Colonic mucosa (tissue), 4 donors: ENCODE data around the gene TBC1D22B. TPM values are rescaled to one million over a fixed set of nuclear protein-coding genes. Genes with fewer than 3 reads are reported as not detected.
"Not testable (repeated sequence)": the region's sequence is repeated elsewhere in the genome, so short reads cannot be mapped to it uniquely, and the experiment has no call there.

Experiments used
- DNase-seq: peaks from one replicate; pipeline ENCODE4 v3.0.0-alpha.2; 2020
- H3K27ac ChIP-seq: fragments of 200-600 bp; one replicate; pipeline ENCODE4 v1.8.0; 2021
- H3K27me3 ChIP-seq: fragments of 200-600 bp; one replicate; pipeline ENCODE4 v1.8.0; 2021
- H3K36me3 ChIP-seq: fragments of 200-600 bp; one replicate; pipeline ENCODE4 v1.8.0; 2021
- H3K4me1 ChIP-seq: fragments of 200-600 bp; one replicate; pipeline ENCODE4 v1.8.0; 2021; ENCODE audit warnings: mild to moderate bottlenecking
- H3K4me3 ChIP-seq: fragments of 200-600 bp; one replicate; pipeline ENCODE4 v1.8.0; 2021
- H3K9ac ChIP-seq, 2 donors: one replicate each; pipeline ENCODE4 v1.7.0; 2013; ENCODE audit warnings: control low read depth in 2 of 2, low read depth in 2 of 2, low read length in 2 of 2
- H3K9me3 ChIP-seq: fragments of 200-600 bp; one replicate; pipeline ENCODE4 v1.8.0; 2021
- CTCF ChIP-seq: fragments of 200-600 bp; IDR thresholded peaks from one replicate; pipeline ENCODE4 v1.8.0; 2022; ENCODE audit warnings: antibody characterized with exemption, mild to moderate bottlenecking
- intact Hi-C: fragments of 100-400 bp; cut with DNase I; formaldehyde crosslinking; loops from one replicate; pipeline ENCODE4 v1.14.1; 2022
- total RNA-seq, 2 donors: library from RNA; stranded (reverse); fragmentation: NEBNext Ultra II Directional in 1 of 2; extraction: Animal tissue kit (Norgen Biotek cat#: 25700) in 1 of 2; gene quantifications; one replicate each; pipeline ENCODE4 v1.2.1, GENCODE V29; 2021
- donor health status: healthy.
- donor health status: DM: no; HTN: no; CAD: no.
- donor health status: DM: no; HTN: no; CAD: no.

The TBC1D22B gene
- total RNA-seq, 2 donors from 2014 or later: 13.3 to 15.2 TPM

- H3K9ac ChIP-seq: no peak overlapping the region
- H3K9me3 ChIP-seq: no peaks in the 10 kb centered on the region
- DNase-seq: no peak
- no peaks in the 10 kb centered on the region for H3K4me1 ChIP-seq
- peaks cover 7% of the 10 kb centered on the region for H3K36me3 ChIP-seq
- intact Hi-C loops: no loop called here
- H3K4me3 ChIP-seq: no peak overlapping the region
- TF ChIP-seq CTCF: no peak
- no peaks in the 10 kb centered on the region for H3K27me3 ChIP-seq
- no peak overlapping the region for H3K27ac ChIP-seq
These were observed 35.9 kb downstream of the TBC1D22B start for GRCh38 chr6:37293426-37293825.

GRCh38 chr6:37297637-37298036, 40.1 kb downstream of the TBC1D22B start:
- H3K9me3 ChIP-seq, H3K4me1 ChIP-seq, DNase-seq, H3K4me3 ChIP-seq, intact Hi-C loops, H3K27ac ChIP-seq, H3K9ac ChIP-seq, H3K27me3 ChIP-seq, H3K36me3 ChIP-seq: not testable (repeated sequence)

- no peak overlapping the region for H3K4me3 ChIP-seq
- intact Hi-C loops: no loop called here
- TF ChIP-seq CTCF: no peak
- no peaks in the 10 kb centered on the region for H3K27me3 ChIP-seq
- no peaks in the 10 kb centered on the region for H3K36me3 ChIP-seq
- no peaks in the 10 kb centered on the region for H3K9me3 ChIP-seq
- H3K27ac ChIP-seq: no peak overlapping the region
- no peak for DNase-seq
- no peak overlapping the region for H3K9ac ChIP-seq
- H3K4me1 ChIP-seq: no peaks in the 10 kb centered on the region
These were observed 41.4 kb downstream of the TBC1D22B start for GRCh38 chr6:37298958-37299357.

- Histone ChIP-seq H3K27ac (no peak overlapping the region), H3K9ac (no peak overlapping the region), H3K27me3 (no peaks in the 10 kb centered on the region), H3K9me3 (no peaks in the 10 kb centered on the region), H3K4me1 (no peaks in the 10 kb centered on the region), H3K4me3 (no peak overlapping the region), H3K36me3 (no peaks in the 10 kb centered on the region)
- intact Hi-C loops: no loop called here
- no peak for DNase-seq
- TF ChIP-seq CTCF: no peak
These were observed 42.4 kb downstream of the TBC1D22B start for GRCh38 chr6:37299990-37300389.

- TF ChIP-seq CTCF: no peak
- intact Hi-C loops: no loop called here
- no peaks in the 10 kb centered on the region for H3K36me3 ChIP-seq
These were observed 44.6 kb downstream of the TBC1D22B start for GRCh38 chr6:37302086-37302686.

GRCh38 chr6:37303091-37303660, 45.6 kb downstream of the TBC1D22B start:
- H3K27me3 ChIP-seq: no peaks in the 10 kb centered on the region
- H3K4me1 ChIP-seq: no peaks in the 10 kb centered on the region
- H3K36me3 ChIP-seq: no peaks in the 10 kb centered on the region
- H3K27ac ChIP-seq: no peak overlapping the region
- no peak overlapping the region for H3K4me3 ChIP-seq
- intact Hi-C loops: no loop called here
- no peaks in the 10 kb centered on the region for H3K9me3 ChIP-seq
- no peak for TF ChIP-seq CTCF
- H3K9ac ChIP-seq: no peak overlapping the region
- no peak for DNase-seq

More at GRCh38 chr6:37302086-37302686, 44.6 kb downstream of the TBC1D22B start:
- Histone ChIP-seq H3K4me3 (no peak overlapping the region), H3K9me3 (no peaks in the 10 kb centered on the region), H3K9ac (no peak overlapping the region), H3K4me1 (no peaks in the 10 kb centered on the region), H3K27ac (no peak overlapping the region), H3K27me3 (no peaks in the 10 kb centered on the region)
- no peak for DNase-seq
